ENCODE results near the gene LINC00632. TPM values are rescaled to one million over a fixed set of nuclear protein-coding genes. Genes with fewer than 3 reads are reported as not detected.

LINC00632 gene
- total and polyA plus RNA-seq, 12 donors = 1.4 to 189 (median 107) TPM

DNA sequence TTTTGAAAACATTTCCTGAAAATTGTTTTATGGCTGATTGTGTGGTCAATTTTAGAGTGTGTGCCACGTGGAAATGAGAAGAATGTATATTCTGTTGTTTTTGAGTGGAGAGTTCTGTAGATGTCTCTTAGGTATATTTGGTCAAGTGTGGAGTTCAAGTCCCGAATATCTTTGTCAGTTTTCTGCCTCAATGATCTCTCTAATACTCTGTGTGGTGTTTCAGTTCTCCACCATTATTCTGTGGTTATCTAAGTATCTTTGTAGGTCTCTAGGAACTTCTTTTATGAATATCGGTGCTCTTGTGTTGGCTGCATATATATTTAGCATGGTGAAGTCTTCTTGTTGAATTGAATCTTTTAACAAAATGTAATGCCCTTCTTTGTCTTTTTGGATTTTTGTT, 113.3 kb downstream of the LINC00632 start:
- no peaks in the 10 kb centered on the region for H3K4me1 ChIP-seq
- H3K27me3 ChIP-seq = peaks cover 0 to 6% (median 0%) of the 10 kb centered on the region in 7 donors
- H3K36me3 ChIP-seq = no peaks in the 10 kb centered on the region
- TF ChIP-seq, protein P1, sequence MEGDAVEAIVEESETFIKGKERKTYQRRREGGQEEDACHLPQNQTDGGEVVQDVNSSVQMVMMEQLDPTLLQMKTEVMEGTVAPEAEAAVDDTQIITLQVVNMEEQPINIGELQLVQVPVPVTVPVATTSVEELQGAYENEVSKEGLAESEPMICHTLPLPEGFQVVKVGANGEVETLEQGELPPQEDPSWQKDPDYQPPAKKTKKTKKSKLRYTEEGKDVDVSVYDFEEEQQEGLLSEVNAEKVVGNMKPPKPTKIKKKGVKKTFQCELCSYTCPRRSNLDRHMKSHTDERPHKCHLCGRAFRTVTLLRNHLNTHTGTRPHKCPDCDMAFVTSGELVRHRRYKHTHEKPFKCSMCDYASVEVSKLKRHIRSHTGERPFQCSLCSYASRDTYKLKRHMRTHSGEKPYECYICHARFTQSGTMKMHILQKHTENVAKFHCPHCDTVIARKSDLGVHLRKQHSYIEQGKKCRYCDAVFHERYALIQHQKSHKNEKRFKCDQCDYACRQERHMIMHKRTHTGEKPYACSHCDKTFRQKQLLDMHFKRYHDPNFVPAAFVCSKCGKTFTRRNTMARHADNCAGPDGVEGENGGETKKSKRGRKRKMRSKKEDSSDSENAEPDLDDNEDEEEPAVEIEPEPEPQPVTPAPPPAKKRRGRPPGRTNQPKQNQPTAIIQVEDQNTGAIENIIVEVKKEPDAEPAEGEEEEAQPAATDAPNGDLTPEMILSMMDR (IDR thresholded peaks at IDR 0.05) = no peak
- no peak overlapping the region for H3K4me3 ChIP-seq
- H3K9me3 ChIP-seq = no peaks in the 10 kb centered on the region
- ATAC-seq (no peak), DNase-seq (no peak)
- intact Hi-C loops (cut with DNase I) = no loop called here
- WGBS, 2 donors = 70 to 73% methylated on average over 3 of the region's 3 CpGs
- H3K27ac ChIP-seq = no peak overlapping the region

DNA sequence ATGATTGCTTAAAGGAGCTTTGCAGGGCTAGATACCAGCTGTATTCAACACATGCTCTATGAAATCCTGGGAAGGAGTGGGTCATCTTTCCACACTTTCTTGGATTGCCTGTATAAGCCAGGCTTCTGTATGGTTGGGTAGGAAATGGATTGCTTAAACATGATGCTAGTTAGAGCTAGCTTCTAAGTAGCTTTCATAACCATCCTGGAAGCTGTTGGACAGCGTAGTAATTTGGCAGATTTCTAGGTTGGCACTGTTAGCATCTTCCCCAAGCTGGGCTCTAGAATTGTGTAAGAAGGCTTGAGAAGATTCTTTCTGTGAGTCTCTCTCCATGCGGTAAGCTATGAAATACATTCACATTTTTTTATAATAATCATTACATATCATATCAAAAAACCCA, 127.3 kb downstream of the LINC00632 start:
- intact Hi-C loops (cut with DNase I) = no loop called here
- H3K4me3 ChIP-seq = no peak overlapping the region
- no peaks in the 10 kb centered on the region for H3K27me3 ChIP-seq
- no peaks in the 10 kb centered on the region for H3K36me3 ChIP-seq
- TF ChIP-seq, protein P1 (IDR thresholded peaks at IDR 0.05) = no peak
- no peak for DNase-seq
- H3K9me3 ChIP-seq = no peaks in the 10 kb centered on the region
- 78 to 81% methylated on average over 2 of the region's 2 CpGs for WGBS, 2 donors
- H3K4me1 ChIP-seq = no peaks in the 10 kb centered on the region
- no peak overlapping the region for H3K27ac ChIP-seq
- ATAC-seq = no peak

Other genes with a start within 250 kb of the LINC00632 start
- gene SOX3, start 204.7 kb upstream of the LINC00632 start, total RNA-seq = not detected
- gene SOX3, start 204.7 kb upstream of the LINC00632 start, polyA plus RNA-seq = not detected

All from heart right ventricle (tissue), 16 donors.